SIG-M5 (cell line): Measurements from ENCODE around the gene SLC25A39.

Source experiments
- DNase-seq: peaks from one replicate; lab custom pipeline; 2025; lab: John Stamatoyannopoulos, UW

Gene SLC25A39

GRCh38 chr17:44314524-44314868 lies 10.1 kb downstream of the SLC25A39 start:
- DNase-seq: no peak

GRCh38 chr17:44314031-44314430 lies 10.6 kb downstream of the SLC25A39 start:
- DNase-seq: no peak

GRCh38 chr17:44312396-44313104 lies 12.1 kb downstream of the SLC25A39 start:
- DNase-seq: no peak

- DNase-seq: no peak
Observed at GRCh38 chr17:44311562-44312181, 13.0 kb downstream of the SLC25A39 start.

GRCh38 chr17:44310609-44311376 lies 13.8 kb downstream of the SLC25A39 start:
- no peak for DNase-seq

GRCh38 chr17:44310188-44310587 lies 14.4 kb downstream of the SLC25A39 start:
- DNase-seq: no peak

GRCh38 chr17:44309472-44309871 lies 15.2 kb downstream of the SLC25A39 start:
- no peak for DNase-seq

- DNase-seq: no peak
Observed at GRCh38 chr17:44308865-44309264, 15.8 kb downstream of the SLC25A39 start.

- DNase-seq: no peak
Observed at GRCh38 chr17:44308320-44308818, 16.3 kb downstream of the SLC25A39 start, which contains the start of gene RUNDC3A. Gene RUNDC3A (plus strand): TSS chr17:44308601. CDS start chr17:44308833, 232 bp downstream.

GRCh38 chr17:44307387-44308186 lies 17.0 kb downstream of the SLC25A39 start:
- no peak for DNase-seq

GRCh38 chr17:44304651-44305050 lies 20.0 kb downstream of the SLC25A39 start:
- DNase-seq: no peak

GRCh38 chr17:44297975-44298374 lies 26.6 kb downstream of the SLC25A39 start:
- no peak for DNase-seq

GRCh38 chr17:44293509-44294226 lies 31.0 kb downstream of the SLC25A39 start:
- DNase-seq: no peak

GRCh38 chr17:44287651-44288050 lies 37.0 kb downstream of the SLC25A39 start:
- no peak for DNase-seq

GRCh38 chr17:44284024-44284400 lies 40.6 kb downstream of the SLC25A39 start:
- no peak for DNase-seq

GRCh38 chr17:44283344-44284023 lies 41.1 kb downstream of the SLC25A39 start:
- DNase-seq: no peak

- DNase-seq: no peak
Observed at GRCh38 chr17:44282264-44282663, 42.4 kb downstream of the SLC25A39 start.

- DNase-seq: no peak
Observed at GRCh38 chr17:44281570-44281969, 43.1 kb downstream of the SLC25A39 start.

GRCh38 chr17:44280392-44280937 lies 44.2 kb downstream of the SLC25A39 start:
- DNase-seq: no peak

- DNase-seq: no peak
Observed at GRCh38 chr17:44279666-44280391, 44.8 kb downstream of the SLC25A39 start.
